ENCODE data around the gene SLC37A3.

DNA sequence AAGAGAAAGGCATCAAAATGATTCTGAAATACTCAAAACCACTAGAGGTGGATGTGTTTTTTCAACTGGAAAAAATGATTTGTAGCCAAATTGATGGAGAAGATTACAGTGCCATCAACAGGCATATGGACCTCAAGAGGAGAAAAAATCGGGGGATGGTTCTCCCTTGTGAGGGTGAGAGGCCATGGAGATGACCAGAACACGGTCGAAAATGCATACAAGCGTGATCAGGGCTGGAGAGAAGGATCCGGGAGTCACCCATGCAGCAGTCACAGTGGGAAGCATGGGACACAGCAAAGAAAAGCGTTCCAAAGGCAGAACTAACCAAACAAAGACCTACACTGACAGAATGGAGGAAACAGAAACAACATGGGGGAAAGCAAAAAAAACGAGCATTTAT, 80.3 kb downstream of the SLC37A3 start:
- TF ChIP-seq CTCF (IDR thresholded peaks at IDR 0.05): no peak
- TF ChIP-seq POLR2A (IDR thresholded peaks at IDR 0.05): no peak
